TTC549 (cell line): ENCODE data around the gene PEA15.
A peak's percentile ranks its signal among the peaks of the same experiment; 100 is the strongest.

Experiments
- FAIRE-seq: peaks from 2 replicates; lab custom pipeline; 2012; peaks lifted over from hg19 to GRCh38; lab: Jason Lieb, UNC

Gene PEA15

DNA sequence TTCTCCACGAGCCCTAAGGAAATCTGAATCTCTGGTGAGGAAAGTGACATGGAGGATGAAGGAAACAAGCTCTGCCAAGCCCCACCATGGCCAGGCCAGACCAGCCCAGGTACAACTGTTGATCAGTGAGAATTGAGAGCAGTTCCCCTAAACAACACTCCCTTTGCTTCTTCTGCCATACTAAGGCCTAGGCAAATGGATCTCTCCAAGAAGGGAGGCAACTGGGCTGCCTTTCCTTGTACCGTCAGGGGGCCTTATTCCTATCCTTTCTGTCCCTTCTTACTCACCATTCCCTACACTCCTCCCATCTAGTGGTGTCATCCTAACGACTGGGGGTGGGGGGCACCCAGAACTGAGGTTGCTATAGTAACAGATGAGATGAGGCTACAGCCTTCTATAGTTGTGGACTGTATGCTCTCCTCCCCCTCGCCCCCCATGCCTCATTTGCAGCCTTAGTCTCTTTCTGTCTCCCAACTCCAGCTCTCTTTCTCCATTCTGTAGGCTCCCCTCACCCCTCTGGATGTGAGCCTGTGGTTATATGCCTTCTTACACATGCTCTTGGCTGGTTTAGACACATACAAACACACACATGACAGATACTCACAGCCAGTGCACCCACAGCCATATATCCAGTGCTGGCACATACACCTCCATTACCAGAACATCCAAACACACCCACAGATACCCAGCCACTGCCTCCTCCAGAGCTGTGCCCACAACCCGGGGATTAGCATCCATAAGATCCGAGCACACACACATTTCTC lies 3.6 kb downstream of the PEA15 start:
- no peak for FAIRE-seq

DNA sequence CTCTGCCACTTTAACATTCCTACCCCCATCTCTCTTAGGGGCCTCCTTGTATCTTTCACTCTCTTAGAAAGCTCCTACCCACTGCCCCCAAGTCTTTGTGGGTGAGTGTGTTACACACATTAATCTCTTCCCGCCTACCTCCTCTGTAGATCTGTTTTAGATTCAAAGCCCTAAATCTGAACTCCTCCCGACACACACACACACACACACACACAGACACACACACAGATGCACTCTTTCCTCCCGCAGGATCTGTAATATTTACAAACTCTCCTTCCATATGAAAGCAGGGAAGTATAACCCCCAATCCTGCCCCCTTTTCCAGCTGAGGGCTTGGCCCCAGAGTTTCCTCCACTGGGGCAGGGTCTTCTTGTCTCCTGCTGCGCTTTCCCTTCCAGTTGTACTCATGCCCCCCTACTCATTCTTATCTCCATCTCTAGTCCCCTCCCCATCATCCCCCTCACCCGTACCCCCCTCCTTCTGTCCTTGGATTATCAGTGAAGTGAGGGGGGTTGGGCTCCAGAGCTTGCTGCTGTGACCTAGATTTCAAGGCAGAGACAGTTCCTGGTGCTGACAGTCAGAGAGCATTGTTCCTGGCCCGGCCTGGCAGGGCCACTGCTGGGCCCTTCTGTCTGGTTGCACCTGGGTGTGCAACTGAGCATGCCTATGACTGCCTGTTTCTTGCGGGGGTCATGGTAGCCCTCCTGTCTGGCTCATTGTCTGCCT lies 4.3 kb downstream of the PEA15 start:
- no peak for FAIRE-seq

- FAIRE-seq = no peak
Measured at GRCh38 chr1:160210561-160210960, 5.4 kb downstream of the PEA15 start.

DNA sequence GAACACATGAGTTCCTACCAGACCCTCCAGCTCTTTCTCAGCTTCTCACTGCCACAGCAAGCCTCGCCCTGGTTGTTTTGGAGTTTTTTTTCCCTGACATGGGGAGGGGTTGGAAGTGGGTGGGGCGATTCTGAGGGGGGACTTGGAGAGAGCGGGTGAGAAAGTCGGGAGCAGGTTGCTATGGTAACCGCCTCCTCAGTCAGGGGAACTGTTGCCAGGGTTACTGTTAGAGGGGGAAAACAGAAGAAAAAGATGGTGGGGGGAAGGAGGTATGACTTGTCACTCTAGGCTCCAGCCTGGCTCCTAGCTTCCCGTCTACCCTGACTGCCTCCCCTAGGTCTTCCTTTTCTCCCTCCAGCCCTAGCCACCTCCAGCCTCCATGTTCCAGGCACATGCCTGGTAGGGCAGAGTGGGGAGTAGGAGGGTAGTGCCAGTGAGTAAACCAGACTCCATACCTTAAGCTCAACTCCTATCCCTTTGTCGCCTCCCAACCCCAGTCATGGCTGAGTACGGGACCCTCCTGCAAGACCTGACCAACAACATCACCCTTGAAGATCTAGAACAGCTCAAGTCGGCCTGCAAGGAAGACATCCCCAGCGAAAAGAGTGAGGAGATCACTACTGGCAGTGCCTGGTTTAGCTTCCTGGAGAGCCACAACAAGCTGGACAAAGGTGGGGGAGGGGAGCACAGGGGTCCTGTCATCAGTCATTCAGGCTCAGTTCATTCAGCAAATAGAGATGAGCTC lies 6.0 kb downstream of the PEA15 start:
- no peak for FAIRE-seq

GRCh38 chr1:160214481-160215140 lies 9.4 kb downstream of the PEA15 start:
- no peak for FAIRE-seq

DNA sequence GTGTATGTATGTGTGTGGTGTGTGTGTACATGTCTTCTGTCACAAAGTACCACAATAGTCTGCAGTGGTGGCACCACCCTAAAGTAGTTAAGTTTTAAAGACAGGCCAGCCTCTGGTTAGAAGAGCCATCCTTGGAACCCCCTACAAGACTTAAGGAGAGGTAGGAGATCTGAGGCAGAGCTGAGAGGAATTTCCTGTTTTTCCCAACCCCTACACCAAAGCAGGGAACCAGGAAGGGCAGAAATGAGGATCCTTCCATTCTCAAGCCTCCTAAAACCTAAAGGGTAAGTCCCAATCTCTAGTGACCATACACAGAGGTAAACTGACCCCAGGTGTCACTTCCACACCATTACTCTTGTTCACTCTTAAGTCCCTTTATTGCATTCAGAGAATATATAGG lies 11.1 kb downstream of the PEA15 start:
- no peak for FAIRE-seq

- no peak for FAIRE-seq
Measured at GRCh38 chr1:160217481-160218051, 12.4 kb downstream of the PEA15 start.

GRCh38 chr1:160219062-160219929 lies 14.1 kb downstream of the PEA15 start:
- no peak for FAIRE-seq

GRCh38 chr1:160220301-160220700 lies 15.1 kb downstream of the PEA15 start:
- no peak for FAIRE-seq

GRCh38 chr1:160221089-160221488 lies 15.9 kb downstream of the PEA15 start:
- no peak for FAIRE-seq

DNA sequence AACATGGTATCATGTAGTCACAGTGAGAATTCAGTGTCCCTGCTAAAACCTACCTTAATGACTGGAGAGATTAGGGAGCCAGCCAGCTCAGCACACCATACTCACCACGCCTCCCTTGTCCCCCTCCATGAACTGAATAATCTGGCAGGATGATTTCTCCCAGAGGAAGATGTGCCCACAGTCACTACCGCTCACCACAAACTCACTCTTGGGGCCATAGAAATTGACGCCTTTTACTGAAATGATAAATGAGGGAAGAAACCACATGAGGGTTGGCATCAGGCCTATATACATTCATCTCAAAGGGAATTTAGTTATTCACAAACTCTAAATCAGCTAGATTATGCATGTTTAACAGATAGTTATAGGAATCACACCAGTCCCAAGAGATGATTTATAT lies 17.4 kb downstream of the PEA15 start:
- FAIRE-seq = no peak

- no peak for FAIRE-seq
Measured at GRCh38 chr1:160224606-160225005, 19.4 kb downstream of the PEA15 start.

GRCh38 chr1:160225345-160225744 lies 20.2 kb downstream of the PEA15 start:
- FAIRE-seq = no peak

GRCh38 chr1:160226623-160227022 lies 21.4 kb downstream of the PEA15 start:
- FAIRE-seq = no peak

GRCh38 chr1:160227034-160227433 lies 21.9 kb downstream of the PEA15 start:
- no peak for FAIRE-seq

DNA sequence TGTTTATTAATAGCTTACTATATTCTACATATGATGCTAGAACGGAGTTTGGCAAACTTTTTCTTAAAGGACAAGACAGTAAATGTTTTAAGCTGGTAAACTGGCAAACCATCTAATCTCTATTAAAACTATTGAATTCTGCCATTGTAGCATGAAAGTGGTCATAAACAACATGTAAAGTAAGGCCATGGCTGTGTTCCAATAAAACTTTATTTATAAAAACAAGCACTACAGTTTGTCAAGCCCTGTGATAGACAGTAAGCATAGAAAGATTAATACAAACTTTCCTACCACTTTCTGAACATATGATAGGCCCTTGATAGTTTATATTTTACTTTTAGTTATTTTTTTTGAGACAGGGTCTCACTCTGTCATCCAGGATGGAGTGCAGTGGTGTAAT lies 22.4 kb downstream of the PEA15 start:
- FAIRE-seq = no peak

DNA sequence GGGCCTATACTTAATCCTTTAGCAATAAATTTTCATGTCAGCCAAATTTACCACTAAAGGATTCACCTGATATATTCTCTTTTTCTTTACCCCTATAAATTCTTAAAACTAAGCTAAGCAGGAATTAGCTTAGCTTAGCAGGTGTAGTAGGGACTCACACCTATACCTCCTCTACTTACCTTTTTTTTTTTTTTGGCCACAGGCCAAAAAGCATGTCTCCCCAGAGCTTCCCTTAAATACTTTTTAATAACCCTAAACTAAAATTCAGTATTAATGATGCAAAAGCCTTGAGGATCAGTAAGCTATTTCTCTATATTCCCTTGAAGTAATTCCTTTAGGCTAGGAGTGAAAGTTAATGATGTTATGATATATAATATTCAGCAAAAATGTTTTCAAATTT lies 23.2 kb downstream of the PEA15 start:
- no peak for FAIRE-seq

DNA sequence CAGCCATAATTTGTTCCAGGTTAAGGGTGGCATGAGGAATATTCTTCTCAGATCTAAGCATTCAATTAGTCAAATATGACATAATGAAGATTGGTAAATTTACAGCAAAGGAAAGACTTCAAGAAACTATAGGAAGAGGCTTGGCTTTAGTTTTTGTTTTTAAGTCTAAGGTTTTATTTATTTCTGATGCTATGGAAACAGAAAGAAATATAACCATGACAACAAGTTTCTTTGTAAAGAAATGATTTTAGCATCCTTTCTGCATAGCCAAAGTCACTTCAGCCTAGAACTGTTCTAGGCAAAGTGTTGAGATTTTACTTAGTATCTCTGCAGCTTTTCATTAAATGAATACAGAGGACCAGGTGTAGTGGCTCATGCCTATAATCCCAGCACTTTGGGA lies 27.7 kb downstream of the PEA15 start:
- peak; percentile 34 for FAIRE-seq

- no peak for FAIRE-seq
Measured at GRCh38 chr1:160236806-160237205, 31.6 kb downstream of the PEA15 start.

DNA sequence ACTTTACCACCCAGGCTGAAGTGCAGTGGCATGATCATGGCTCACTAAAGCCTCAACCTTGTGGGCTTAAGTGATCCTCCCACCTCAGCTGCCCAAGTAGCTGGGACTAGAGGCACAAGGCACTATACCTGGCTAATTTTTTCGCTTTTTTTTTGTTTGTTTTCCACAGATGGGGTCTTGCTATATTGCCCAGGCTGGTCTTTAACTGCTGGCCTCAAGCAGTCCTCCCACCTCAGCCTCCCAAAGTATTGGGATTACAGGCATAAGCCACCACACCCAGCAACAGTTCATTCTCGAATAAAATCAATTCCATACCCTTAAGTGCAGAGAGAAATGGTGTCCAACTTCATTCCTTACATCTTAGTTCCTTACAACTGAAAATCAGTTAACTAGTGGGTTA lies 32.4 kb downstream of the PEA15 start:
- FAIRE-seq = no peak

DNA sequence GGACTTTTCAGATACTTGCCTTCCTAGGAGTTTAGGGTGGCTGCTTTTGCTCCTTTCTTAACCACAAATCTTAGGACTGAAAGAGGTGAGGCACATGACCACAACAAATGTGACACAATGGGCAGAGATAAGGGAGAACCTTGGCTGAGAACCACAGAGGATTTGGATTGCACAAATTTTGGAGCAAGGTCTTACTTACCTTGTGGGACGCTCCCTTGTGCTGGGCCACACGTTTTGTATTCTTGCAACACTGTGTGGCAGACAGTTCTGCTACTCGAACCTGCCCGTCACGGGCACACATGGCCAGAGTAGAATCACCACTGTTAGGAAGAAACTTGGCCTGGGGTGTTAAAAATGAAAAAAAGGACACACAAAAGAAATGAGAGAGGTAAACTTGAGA lies 33.2 kb downstream of the PEA15 start:
- no peak for FAIRE-seq
